ENCODE measurements around the gene GAS7.
"Not testable (repeated sequence)": the region's sequence is repeated elsewhere in the genome, so short reads cannot be mapped to it uniquely, and the experiment has no call there.

The GAS7 gene

DNA sequence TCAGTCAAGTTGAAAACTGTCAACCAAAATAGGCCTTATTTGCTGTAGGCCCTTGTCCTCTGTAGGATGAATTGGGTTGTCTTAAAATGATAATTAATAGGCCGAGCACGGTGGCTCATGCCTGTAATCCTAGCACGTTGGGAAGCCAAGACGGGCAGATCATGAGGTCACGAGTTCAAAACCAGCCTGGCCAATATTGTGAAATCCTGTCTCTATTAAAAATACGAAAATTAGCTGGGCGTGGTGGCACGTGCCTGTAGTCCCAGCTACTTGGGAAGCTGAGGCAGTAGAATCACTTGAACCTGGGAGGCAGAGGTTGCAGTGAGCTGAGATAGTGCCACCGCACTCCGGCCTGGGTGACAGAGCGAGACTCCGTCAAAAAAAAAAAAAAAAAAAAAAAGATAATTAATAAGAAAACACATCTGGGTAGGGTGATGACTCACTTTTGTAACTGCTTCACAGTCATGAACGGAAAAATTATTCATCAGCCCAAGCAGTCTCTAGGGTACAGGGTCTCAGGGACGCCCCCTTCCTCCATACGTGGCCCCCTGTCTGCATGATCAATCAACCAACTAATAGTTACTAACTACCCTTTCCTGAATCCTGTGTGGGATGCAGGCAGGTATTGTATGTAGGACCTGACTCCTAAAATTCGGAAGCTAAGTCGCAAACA, 156.4 kb downstream of the GAS7 start:
- DNase-seq (ENCODE audit: low read depth) = no peak
- H3K4me3 ChIP-seq (ENCODE audit: low read depth, low read length) = no peak overlapping the region

DNA sequence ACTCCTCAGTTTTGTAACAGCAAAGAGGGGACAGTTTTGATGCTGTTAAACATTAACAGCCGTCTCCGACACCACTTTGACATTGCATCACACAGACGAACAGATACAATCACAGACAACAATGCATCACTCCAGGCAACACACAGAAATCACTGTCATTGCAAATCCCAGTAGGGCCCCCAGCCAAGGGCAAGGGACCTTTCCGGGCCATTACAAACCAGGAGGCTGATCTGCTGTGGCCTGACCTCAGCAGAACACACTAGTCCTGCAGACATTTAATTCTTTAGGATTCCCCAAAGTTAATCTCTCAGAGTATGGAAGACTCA, 157.2 kb downstream of the GAS7 start:
- H3K4me3 ChIP-seq (ENCODE audit: low read depth, low read length) = no peak overlapping the region
- no peak for DNase-seq (ENCODE audit: low read depth)

DNA sequence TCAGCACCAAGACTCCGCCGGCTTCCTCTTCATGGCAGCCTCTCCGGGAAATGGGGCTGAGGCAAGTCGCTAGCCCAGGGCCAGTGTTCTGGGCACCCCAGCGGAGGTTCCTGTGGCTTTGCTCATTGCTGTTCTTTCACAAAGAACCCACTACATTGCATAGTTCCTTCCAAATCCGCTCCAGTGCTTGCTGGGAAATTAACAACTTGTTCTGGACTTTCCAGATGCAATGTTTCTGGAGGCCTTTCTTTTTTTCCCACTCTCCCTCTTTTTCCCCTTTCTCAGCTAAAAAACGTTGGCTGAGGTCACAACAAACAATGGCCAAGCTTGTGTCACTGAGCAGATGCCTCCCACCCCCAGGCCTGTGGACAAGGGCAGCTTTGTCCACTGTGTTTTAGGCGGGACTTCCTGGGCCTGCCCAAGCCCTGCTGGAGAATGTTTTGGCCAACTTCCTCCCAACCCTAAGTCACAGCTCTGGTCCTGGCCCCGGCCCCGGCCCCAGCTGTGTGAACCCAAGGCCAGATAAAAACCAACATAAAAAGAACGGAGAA, 161.8 kb downstream of the GAS7 start:
- no peak overlapping the region for H3K4me3 ChIP-seq (ENCODE audit: low read depth, low read length)
- no peak for DNase-seq (ENCODE audit: low read depth)

DNA sequence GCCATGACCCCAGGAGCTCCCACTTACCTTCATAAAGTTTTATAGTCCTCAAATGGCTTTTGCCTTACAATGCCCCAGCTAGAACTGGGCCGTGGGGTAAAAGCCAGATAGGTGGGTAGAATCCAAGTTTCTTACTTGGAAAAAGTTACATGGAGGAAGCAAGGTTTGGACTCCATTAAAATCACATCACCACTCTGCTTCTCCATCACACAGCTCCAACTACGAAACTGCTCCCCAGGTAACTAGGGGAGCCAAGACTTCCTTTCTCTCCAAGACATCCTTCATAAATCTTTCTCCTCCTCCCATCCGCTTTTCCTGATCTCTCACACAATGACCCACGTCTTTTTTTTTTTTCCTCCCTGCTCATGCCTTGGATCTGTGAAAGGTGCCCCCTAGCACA, 162.5 kb downstream of the GAS7 start:
- H3K4me3 ChIP-seq (ENCODE audit: low read depth, low read length) = no peak overlapping the region
- DNase-seq (ENCODE audit: low read depth) = no peak

DNA sequence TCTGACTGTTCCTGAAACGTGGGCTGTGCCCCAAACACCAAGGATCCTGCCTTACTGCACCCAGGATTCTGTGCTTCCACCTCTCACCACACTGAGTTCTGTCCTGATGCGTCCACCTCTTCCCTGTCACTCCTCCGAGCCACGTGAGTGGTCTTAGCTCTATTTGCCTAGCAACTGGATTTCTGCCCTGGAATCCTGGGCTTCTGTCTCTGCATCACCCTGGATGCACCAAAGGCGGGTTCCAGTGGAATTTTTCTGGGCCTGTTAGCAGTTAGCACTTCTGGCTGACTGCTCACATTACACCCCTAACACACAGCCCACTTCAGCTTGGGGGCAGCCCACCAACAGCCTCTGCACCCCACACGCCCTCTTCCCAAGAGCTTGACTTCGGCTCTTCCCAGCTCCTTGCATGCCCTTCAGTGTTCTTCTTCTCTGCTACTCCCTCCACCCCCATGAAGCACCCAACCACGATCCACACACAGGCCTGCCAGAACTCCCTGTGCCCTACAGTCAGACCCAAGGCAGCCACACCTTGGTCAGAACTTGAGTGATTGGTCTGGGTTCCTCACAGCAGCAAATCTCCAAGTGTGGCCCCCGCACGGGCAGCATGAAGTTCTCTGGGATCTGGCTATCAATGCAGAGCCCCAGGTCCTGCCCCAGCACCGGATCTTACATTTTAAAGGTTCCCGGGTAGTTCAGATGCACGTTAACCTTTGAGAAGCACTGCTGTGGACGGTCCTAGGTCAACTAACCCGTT, 163.5 kb downstream of the GAS7 start:
- no peak for DNase-seq (ENCODE audit: low read depth)

DNA sequence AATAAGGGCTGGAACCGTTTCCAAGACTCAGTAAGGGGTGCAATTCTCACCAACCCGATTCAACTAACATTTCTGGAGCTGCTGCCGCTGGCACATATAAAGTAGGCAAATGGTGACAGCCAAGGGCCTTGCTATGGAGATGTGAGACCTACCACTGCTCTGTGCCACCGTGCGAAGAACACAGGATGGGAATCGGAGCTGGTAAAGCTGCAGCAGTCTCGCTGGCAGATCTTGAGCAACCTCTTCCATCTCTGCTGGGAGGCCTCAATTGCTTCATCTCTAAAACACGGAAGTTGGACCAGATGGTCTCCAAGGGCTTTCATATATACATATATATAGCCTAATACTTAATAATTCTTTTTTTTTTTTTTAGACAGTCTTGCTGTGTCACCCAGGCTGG, 164.4 kb downstream of the GAS7 start:
- no peak for DNase-seq (ENCODE audit: low read depth)
- no peak overlapping the region for H3K4me3 ChIP-seq (ENCODE audit: low read depth, low read length)

More for the DNA sequence above, 163.5 kb downstream of the GAS7 start:
- no peak overlapping the region for H3K4me3 ChIP-seq (ENCODE audit: low read depth, low read length)

DNA sequence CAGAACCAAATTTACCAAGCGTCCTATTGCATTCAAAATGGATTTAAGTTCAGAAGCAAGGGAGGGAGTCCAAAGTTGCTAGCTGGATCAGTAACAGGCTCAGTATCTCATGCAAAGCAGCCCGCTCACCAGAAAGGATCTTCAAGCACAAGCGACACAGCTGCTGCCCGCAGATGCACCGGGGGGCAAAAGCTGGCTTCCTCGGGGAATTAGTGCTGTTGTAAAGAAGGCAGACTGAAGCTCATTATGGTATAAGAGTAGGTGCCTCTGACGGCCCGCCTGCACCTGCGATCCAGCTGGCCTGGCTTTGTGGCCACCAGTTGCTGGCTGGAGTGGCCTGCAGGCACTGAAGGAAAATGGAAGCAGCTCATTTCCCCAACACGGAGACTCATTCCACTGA, 165.0 kb downstream of the GAS7 start:
- no peak overlapping the region for H3K4me3 ChIP-seq (ENCODE audit: low read depth, low read length)
- DNase-seq (ENCODE audit: low read depth) = no peak

DNA sequence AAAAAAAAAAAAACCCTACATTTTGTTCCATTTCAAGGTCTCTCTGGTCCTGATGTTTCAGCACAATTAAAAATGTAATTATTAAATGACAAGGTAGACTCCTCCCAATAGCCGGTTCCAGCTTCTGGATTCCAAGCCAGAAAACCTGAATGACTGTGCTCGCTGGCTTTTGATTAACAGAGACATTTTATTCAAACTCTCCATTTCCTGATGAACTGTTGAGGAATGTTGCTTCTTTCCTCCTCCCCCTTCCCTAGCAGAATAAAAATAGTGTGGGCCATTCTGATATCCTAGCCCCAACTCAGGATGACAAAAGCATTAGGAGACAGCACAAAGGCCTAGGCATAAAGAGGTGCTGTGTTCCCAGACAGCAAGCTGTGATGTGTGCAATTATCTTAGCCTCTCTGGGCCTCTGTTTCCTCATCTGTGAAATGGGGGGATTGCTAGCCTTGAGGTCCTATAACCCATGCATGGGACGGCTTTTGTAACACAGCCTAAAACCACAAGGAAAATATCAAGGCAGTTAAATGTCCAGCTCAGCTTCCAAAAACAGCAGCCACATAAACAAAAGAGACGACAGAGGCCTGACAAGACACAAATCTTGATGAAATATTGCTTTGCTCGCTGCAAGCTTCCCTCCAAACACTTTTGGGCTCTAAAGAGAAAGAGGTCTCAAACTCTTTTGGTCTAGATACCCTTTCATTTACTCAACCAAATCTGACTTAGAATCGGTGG, 166.1 kb downstream of the GAS7 start:
- DNase-seq (ENCODE audit: low read depth) = no peak
- H3K4me3 ChIP-seq (ENCODE audit: low read depth, low read length) = no peak overlapping the region

DNA sequence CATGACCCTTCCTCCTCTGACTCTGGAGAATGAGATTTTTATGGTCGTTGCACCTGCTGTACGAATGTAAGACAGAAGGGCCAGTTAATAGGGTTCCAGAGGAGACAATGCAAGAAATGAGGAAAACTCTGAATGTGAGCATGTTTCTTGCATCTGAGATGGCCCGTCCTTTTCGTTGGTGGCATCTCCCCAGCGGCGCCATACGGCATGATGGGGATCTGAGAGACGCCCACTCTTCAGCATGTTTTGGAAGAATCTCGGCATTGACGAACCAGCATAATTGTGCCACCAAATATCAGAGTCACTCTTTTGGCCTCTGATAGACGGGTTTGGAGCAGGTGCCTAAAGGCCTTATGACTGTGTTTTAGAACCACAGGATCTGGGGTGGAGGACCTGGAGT, 166.8 kb downstream of the GAS7 start:
- DNase-seq (ENCODE audit: low read depth) = no peak
- H3K4me3 ChIP-seq (ENCODE audit: low read depth, low read length) = no peak overlapping the region

DNA sequence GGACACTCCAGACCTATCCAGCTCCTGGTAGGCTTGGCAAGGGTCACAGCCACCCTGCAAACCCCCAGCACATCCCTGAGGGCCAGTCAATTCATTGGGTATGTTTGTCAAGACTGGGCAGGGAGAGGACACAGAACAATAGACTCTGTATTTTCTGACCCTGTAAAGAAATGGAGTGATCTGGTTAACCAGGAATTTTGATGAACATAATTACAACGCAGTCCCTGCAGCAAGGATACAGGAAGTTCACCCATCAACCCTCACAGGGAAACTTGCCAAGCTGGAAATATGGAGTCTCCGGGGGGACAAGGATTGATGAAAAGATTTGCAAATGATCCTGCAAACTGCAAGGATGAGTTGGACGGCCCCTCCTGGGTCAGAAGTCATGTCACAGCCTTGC, 167.3 kb downstream of the GAS7 start:
- H3K4me3 ChIP-seq (ENCODE audit: low read depth, low read length) = no peak overlapping the region
- DNase-seq (ENCODE audit: low read depth) = no peak

DNA sequence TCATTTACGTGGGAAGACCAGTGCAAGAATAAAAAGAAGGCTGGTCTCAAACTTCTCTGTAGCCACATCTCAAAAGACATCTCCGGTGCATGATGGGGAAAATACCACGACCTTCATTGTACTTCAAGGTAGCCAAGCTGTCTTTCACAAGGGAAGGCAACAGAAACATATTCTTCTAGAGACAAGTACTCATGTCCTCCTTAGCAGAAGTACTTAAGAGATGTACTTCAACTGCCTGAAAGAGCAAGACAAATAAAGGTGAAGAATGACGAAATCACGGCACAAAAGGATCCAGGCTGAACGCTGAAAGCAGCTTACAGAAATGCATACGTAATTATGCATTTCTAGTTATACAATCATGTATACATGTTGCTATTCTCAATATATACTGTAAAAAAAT, 169.3 kb downstream of the GAS7 start:
- H3K4me3 ChIP-seq (ENCODE audit: low read depth, low read length) = no peak overlapping the region
- no peak for DNase-seq (ENCODE audit: low read depth)

DNA sequence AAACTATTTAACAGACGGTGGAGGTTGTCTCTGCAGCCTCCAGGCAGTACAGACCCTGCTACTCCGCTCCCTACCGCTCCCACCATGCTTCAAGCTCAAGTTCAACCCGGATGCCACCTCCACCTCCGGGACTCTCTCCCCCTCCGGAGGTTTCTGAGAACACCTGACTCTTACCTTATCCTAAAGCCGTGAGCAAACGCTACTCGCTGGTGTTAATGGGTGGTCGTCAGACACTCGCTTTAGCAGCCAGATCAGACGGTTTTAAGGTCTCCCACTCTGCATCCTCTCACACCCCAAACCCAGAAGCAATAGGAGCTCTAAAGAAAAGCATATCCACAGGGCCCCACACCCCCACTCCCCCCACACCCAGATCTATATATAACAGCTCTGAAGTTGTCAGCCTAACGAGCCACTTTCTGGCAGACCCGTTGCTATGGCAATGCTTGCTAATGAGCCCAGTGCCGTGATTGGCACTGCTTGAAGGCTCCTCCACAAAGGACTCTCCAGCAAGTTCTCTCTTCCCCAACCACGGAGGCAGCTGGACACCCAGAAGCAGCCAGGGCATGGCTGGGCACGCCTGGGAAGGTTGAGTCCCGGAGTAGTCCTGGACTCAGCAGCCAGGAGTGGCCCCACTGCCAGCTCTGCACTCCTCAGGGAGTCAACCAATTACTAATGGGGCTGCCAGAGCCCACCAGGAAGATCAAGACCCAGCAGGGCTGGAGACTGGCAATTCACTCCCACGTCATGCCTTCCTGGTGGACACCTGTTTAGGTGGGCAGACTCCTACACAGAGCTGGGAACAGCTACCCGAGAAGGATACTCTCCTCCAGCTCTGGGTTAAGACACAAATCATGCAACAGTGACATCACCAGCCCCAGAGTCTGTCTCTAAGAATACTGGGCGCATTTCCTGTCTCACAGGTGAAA, 172.2 kb downstream of the GAS7 start:
- DNase-seq (ENCODE audit: low read depth) = no peak

DNA sequence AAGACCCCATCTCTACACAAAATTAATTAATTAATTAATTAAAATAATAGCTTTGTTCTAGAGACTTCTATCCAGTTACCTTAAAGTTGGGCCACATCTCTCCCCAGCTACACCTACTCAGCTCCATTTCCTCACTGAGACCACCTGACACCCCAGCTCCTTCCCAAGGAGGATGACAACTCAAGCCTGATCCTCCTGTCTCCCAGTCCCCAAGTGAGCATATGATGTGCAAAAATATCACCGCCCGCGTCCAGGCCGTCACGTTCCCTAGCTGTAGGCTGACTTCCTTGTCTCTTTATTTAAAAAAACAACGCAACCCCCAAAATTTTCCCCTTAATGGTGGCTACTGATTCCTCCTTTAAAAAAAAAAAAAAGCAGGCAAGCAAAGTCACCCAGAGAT, 173.2 kb downstream of the GAS7 start:
- no peak overlapping the region for H3K4me3 ChIP-seq (ENCODE audit: low read depth, low read length)
- DNase-seq (ENCODE audit: low read depth) = no peak

More for the DNA sequence above, 172.2 kb downstream of the GAS7 start:
- H3K4me3 ChIP-seq (ENCODE audit: low read depth, low read length) = no peak overlapping the region

DNA sequence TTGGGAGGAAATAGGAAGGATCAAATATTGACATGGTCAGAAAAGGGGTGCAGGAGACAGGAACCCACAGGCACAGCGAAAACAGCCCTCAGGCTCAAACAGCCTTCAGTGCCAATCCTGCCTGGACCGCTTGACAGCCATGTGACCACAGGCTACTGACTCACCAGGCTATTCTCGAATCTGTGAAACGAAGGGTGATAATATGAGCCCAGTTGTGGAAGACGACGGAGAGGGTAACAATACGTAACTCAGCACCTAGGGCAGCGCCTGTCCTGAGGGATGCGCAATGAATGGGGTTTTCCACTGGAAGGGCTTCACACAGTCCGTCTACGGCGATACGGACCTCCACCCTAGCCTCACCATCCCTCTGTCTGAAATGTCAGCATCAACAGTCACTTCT, 176.0 kb downstream of the GAS7 start:
- no peak overlapping the region for H3K4me3 ChIP-seq (ENCODE audit: low read depth, low read length)
- no peak for DNase-seq (ENCODE audit: low read depth)

DNA sequence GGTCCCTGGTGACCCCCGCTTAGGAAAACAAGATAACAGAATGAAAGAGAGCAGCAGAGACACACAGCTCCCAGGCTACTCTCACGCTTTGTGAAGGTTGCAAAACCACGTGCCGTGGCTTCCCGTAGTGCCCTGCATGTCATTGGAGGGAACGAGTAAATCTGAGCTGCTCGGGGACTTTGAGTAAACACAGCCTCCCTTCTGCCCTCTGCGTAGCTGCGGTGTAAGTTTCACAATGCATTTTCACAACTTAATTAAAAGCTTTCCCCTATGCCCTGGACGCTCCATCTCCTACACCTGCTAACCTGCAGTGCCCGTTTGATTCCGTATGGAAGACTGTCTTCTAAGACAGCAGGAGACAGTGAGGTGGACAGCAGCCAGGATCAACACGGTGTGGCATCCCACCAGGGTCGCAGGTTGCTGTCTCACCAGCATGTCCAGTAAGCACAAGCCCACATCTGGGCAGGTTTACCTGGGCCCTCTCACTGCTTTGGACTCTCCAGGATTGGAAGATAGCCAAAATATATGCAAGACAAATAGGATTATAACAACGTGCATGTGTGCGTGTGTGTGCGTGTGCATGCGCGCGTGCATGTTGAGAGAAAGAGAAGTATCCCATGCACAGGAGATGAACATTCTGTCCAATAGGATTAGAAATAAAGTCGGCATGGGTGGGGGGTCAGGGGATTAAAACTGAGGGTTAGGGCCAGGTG, 177.0 kb downstream of the GAS7 start:
- DNase-seq (ENCODE audit: low read depth) = no peak
- H3K4me3 ChIP-seq (ENCODE audit: low read depth, low read length) = no peak overlapping the region

DNA sequence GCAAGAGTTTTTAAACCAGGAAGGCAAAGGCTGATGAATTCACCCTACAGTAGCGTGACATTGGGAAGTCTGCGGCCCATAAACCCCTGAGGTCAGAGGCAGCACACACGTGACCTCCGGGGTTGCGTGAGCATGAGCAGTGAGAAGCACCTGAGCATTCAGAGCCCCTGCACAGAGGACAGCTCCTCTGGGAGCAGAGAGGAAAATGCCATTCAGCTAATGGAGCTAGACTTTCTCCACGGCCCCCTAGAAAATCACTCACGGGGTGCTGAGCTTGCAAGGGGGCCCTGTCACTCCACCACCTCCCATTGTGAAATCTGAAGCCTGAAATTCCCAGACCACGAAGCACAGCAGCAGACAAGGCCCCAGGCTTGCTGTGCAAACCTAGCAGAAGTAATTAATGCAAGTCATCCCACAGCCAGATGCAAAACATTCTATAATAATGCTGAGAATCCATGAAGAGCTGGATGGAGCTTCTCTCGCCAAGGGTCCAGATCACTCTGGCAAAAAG, 178.4 kb downstream of the GAS7 start:
- no peak for DNase-seq (ENCODE audit: low read depth)
- H3K4me3 ChIP-seq (ENCODE audit: low read depth, low read length) = no peak overlapping the region

DNA sequence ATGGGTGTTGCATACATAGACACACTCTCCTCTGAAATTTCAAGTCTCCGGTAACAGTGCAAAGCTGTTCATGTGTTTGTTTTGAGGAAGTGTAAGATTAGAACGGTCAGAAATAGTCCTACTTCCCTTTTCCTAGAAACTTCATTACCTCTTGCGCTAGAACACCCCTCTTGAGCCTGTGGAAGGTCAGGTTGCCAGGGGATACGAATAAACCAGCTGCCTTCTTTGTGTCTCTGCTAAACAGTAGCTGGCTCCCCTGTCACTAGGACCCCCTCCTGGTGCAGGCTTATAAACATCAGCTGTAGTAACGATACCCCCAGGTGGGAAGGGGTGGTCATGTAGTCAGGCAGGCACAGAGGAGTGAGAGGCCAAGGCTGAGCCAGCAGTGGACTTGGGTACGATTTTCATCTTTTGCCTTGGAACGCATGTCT, 179.9 kb downstream of the GAS7 start:
- no peak for DNase-seq (ENCODE audit: low read depth)
- H3K4me3 ChIP-seq (ENCODE audit: low read depth, low read length) = no peak overlapping the region

DNA sequence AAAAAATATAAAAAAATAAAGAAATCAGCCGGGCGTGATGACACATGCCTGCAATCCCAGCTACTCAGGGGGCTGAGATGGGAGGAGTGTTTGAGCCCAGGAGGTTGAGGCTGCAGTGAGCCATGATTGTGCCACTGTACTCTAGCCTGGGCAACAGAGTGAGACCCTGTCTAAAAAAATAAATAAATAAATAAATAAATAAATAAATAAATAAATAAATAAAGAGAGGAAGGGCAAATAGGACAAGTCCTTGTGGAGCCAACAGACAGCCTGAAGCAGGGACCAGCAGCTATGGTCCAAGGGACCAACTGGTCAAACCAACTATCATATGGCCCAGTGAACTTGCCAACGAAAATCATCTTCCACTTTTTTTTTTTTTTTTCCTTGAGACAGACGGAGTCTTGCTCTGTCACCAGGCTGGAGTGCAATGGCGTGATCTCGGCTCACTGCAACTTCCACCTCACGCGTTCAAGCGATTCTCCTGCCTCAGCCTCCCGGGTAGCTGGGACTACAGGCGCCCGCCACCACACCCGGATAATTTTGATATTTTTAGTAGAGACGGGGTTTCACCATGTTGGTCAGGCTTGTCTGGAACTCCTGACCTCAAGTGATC, 181.3 kb downstream of the GAS7 start:
- H3K4me3 ChIP-seq (ENCODE audit: low read depth, low read length); DNase-seq (ENCODE audit: low read depth): not testable (repeated sequence)
